OCI-LY3 (cell line): Measurements from ENCODE around the gene CLK1.

Experiments used
- CTCF ChIP-seq: fragments of 200-600, 300-600 bp; sonication (generic); IDR thresholded peaks from 2 replicates; pipeline ENCODE4 v1.5.1; 2014; ENCODE audit warnings: antibody characterized with exemption, low read length, low read depth
- EZH2phosphoT487 ChIP-seq: fragments of 200-600 bp; shearing (Covaris generic); IDR thresholded peaks from 2 replicates; pipeline ENCODE4 v1.6.1; 2018; ENCODE audit warnings: antibody characterized with exemption, mixed run types, low read depth

- TF ChIP-seq CTCF (no peak), EZH2phosphoT487 (no peak)
These were observed 9.1 kb upstream of the CLK1 start for GRCh38 chr2:200873560-200873959.
